ENCODE results near the gene GNL1.

GNL1 gene

GRCh38 chr6:30556066-30556905, at the start of gene GNL1:
Gene GNL1 (minus strand): TSS chr6:30556489. CDS start chr6:30556203, 286 bp downstream.
- peak; percentile 80 for DNase-seq (ENCODE audit: low read depth, low spot score)
- Histone ChIP-seq H3K4me3 (ENCODE audit: insufficient read length, low read depth) (peak within 1 kb of the TSS; percentile 87), H3K27me3 (ENCODE audit: insufficient read depth, insufficient read length) (no peaks in the 10 kb centered on the region), H3K9ac (ENCODE audit: insufficient read length, low read depth) (peak within 1 kb of the TSS; percentile 90), H3K9me3 (ENCODE audit: insufficient read depth, low read length) (no peaks in the 10 kb centered on the region), H3K4me1 (ENCODE audit: insufficient read depth, insufficient read length) (no peaks in the 10 kb centered on the region), H3K36me3 (ENCODE audit: insufficient read depth, insufficient read length, low read length) (peaks cover 43% of the 10 kb centered on the region)
- TF ChIP-seq SUZ12 (IDR thresholded peaks at IDR 0.05; ENCODE audit: extremely low read depth, insufficient read depth, insufficient read length): no peak
- no peak for TF ChIP-seq ZNF274 (IDR thresholded peaks at IDR 0.05; ENCODE audit: low read depth, low read length)
- TF ChIP-seq YY1 (IDR thresholded peaks at IDR 0.05; ENCODE audit: insufficient read depth, insufficient read length): no peak

DNA sequence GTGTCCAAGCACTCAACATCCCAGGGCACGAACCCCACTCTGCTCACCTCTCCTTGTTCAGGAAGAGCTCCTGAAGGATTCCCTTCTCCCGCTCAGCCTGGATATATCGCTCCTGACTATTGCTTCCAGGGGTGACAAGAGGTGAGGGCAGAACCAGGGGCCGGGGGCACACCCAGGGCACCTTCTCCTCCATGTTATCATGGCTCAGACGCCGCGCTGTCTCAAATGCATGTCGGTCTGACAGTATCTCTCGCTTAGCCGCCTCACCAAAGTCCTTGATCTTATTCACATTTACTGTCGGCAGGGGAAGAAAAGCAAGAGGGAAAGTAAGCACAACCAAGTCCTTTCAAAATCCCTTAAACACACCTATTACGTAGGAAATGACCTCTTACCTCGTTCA, 47.7 kb upstream of the GNL1 start:
- H3K27me3 ChIP-seq (ENCODE audit: insufficient read depth, insufficient read length): no peaks in the 10 kb centered on the region
- TF ChIP-seq ZNF274 (IDR thresholded peaks at IDR 0.05; ENCODE audit: low read depth, low read length) (no peak), SUZ12 (IDR thresholded peaks at IDR 0.05; ENCODE audit: extremely low read depth, insufficient read depth, insufficient read length) (no peak), YY1 (IDR thresholded peaks at IDR 0.05; ENCODE audit: insufficient read depth, insufficient read length) (no peak)
- H3K9ac ChIP-seq (ENCODE audit: insufficient read length, low read depth): no peak overlapping the region
- H3K36me3 ChIP-seq (ENCODE audit: insufficient read depth, insufficient read length, low read length): peaks cover 88% of the 10 kb centered on the region
- no peak for DNase-seq (ENCODE audit: low read depth, low spot score)
- no peaks in the 10 kb centered on the region for H3K4me1 ChIP-seq (ENCODE audit: insufficient read depth, insufficient read length)
- H3K4me3 ChIP-seq (ENCODE audit: insufficient read length, low read depth): no peak overlapping the region
- H3K9me3 ChIP-seq (ENCODE audit: insufficient read depth, low read length): no peaks in the 10 kb centered on the region

GRCh38 chr6:30601815-30602641, 45.7 kb upstream of the GNL1 start:
- DNase-seq (ENCODE audit: low read depth, low spot score): no peak
- Histone ChIP-seq H3K36me3 (ENCODE audit: insufficient read depth, insufficient read length, low read length) (peaks cover 70% of the 10 kb centered on the region), H3K4me1 (ENCODE audit: insufficient read depth, insufficient read length) (no peaks in the 10 kb centered on the region), H3K9me3 (ENCODE audit: insufficient read depth, low read length) (no peaks in the 10 kb centered on the region), H3K27me3 (ENCODE audit: insufficient read depth, insufficient read length) (no peaks in the 10 kb centered on the region), H3K9ac (ENCODE audit: insufficient read length, low read depth) (no peak overlapping the region), H3K4me3 (ENCODE audit: insufficient read length, low read depth) (no peak overlapping the region)
- TF ChIP-seq ZNF274 (IDR thresholded peaks at IDR 0.05; ENCODE audit: low read depth, low read length) (no peak), YY1 (IDR thresholded peaks at IDR 0.05; ENCODE audit: insufficient read depth, insufficient read length) (no peak), SUZ12 (IDR thresholded peaks at IDR 0.05; ENCODE audit: extremely low read depth, insufficient read depth, insufficient read length) (no peak)

DNA sequence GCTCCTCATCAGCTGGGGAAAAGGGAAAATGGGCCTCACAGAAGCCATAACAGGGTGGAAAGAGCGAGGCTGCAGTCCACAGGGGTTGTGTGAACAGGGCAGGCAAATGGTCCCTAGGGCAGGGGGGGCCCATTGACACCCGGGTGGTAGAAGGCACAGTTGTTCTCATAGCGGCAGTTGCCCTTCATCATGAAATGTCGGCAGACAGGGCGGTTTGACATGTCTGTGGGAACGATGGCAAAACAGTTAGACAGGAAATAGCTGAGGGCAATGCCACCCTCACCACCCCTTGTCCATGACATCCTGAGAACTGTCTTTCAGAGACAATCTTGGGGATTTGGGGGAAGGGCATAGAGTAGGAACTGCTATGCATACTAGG, 45.1 kb upstream of the GNL1 start:
- Histone ChIP-seq H3K36me3 (ENCODE audit: insufficient read depth, insufficient read length, low read length) (peaks cover 64% of the 10 kb centered on the region), H3K4me3 (ENCODE audit: insufficient read length, low read depth) (no peak overlapping the region)
- DNase-seq (ENCODE audit: low read depth, low spot score): no peak

DNA sequence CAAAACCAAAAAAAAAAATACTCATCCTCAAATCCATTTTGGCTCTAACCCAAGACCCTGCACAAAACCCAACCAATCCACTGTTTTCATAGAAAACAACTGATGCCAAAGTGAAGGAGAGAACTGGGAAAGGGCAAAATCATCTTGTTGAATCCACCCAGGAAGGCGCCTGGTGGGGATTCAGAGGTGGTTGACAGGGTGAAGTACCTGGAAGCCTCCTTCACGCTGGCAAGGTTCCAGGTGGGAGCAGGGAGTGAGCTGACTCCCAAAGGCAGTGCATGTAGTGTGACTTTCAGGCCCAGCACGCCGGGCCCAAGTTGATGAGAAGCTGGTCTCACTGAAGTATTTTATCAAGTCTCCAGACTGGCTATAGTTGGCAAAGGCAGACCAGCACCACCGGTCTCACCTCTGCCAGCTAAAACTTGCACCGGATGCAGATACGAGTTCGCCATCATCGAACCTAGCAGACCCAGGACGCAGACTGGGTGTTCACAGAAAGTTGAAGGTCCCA, 44.2 kb upstream of the GNL1 start:
- H3K4me1 ChIP-seq (ENCODE audit: insufficient read depth, insufficient read length): no peaks in the 10 kb centered on the region
- no peaks in the 10 kb centered on the region for H3K9me3 ChIP-seq (ENCODE audit: insufficient read depth, low read length)
- no peaks in the 10 kb centered on the region for H3K27me3 ChIP-seq (ENCODE audit: insufficient read depth, insufficient read length)
- H3K36me3 ChIP-seq (ENCODE audit: insufficient read depth, insufficient read length, low read length): peaks cover 57% of the 10 kb centered on the region
- no peak for DNase-seq (ENCODE audit: low read depth, low spot score)
- H3K9ac ChIP-seq (ENCODE audit: insufficient read length, low read depth): no peak overlapping the region
- H3K4me3 ChIP-seq (ENCODE audit: insufficient read length, low read depth): no peak overlapping the region
- TF ChIP-seq YY1 (IDR thresholded peaks at IDR 0.05; ENCODE audit: insufficient read depth, insufficient read length) (no peak), ZNF274 (IDR thresholded peaks at IDR 0.05; ENCODE audit: low read depth, low read length) (no peak), SUZ12 (IDR thresholded peaks at IDR 0.05; ENCODE audit: extremely low read depth, insufficient read depth, insufficient read length) (no peak)

More for the DNA sequence above, 45.1 kb upstream of the GNL1 start:
- H3K4me1 ChIP-seq (ENCODE audit: insufficient read depth, insufficient read length): no peaks in the 10 kb centered on the region
- H3K27me3 ChIP-seq (ENCODE audit: insufficient read depth, insufficient read length): no peaks in the 10 kb centered on the region
- H3K9ac ChIP-seq (ENCODE audit: insufficient read length, low read depth): no peak overlapping the region
- H3K9me3 ChIP-seq (ENCODE audit: insufficient read depth, low read length): no peaks in the 10 kb centered on the region
- TF ChIP-seq ZNF274 (IDR thresholded peaks at IDR 0.05; ENCODE audit: low read depth, low read length): no peak
- TF ChIP-seq YY1 (IDR thresholded peaks at IDR 0.05; ENCODE audit: insufficient read depth, insufficient read length): no peak
- no peak for TF ChIP-seq SUZ12 (IDR thresholded peaks at IDR 0.05; ENCODE audit: extremely low read depth, insufficient read depth, insufficient read length)

DNA sequence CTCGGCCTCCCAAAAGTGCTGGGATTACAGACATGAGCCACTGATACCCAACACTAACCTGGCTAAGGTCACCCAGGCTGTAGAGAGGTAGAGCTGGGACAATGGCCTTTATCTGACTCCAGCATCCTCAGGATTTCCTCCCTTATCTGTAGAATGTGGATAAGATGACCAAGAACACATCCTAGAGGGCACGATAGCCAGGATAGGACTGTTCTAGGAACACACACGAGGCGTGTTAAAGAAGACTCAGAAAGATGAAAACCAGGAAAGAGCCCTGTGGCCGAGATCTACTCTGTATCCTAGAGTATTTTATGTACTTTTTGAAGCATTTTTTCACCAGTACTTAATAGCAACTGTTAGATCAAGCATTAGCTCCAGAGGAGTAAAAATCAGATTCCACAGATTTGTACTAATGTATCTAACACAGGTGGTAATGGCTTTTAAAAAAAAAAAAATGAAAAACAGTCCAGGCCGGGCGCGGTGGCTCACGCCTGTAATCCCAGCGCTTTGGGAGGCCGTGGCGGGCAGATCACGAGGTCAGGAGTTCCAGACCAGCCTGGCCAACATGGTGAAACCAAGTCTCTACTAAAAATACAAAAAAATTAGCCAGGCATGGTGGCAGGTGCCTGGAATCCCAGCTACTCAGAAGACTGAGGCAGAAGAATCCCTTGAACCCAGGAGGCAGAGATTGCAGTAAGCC, 43.5 kb upstream of the GNL1 start:
- no peak overlapping the region for H3K4me3 ChIP-seq (ENCODE audit: insufficient read length, low read depth)
- no peak for DNase-seq (ENCODE audit: low read depth, low spot score)
- TF ChIP-seq YY1 (IDR thresholded peaks at IDR 0.05; ENCODE audit: insufficient read depth, insufficient read length) (no peak), SUZ12 (IDR thresholded peaks at IDR 0.05; ENCODE audit: extremely low read depth, insufficient read depth, insufficient read length) (no peak), ZNF274 (IDR thresholded peaks at IDR 0.05; ENCODE audit: low read depth, low read length) (no peak)
- H3K36me3 ChIP-seq (ENCODE audit: insufficient read depth, insufficient read length, low read length): peaks cover 57% of the 10 kb centered on the region
- H3K27me3 ChIP-seq (ENCODE audit: insufficient read depth, insufficient read length): no peaks in the 10 kb centered on the region
- H3K9me3 ChIP-seq (ENCODE audit: insufficient read depth, low read length): no peaks in the 10 kb centered on the region
- no peak overlapping the region for H3K9ac ChIP-seq (ENCODE audit: insufficient read length, low read depth)
- H3K4me1 ChIP-seq (ENCODE audit: insufficient read depth, insufficient read length): no peaks in the 10 kb centered on the region
